CD14-positive monocyte (primary cell): ENCODE data around the gene ELP2. TPM values are rescaled to one million over a fixed set of nuclear protein-coding genes. Genes with fewer than 3 reads are reported as not detected.

ENCODE experiments used
- DNase-seq, 3 donors: peaks; one replicate each; pipeline ENCODE4 v3.0.0-alpha.2; 2011 to 2022
- H2AFZ ChIP-seq: 2 replicates; pipeline ENCODE4 v1.6.0; 2012; ENCODE audit warnings: mild to moderate bottlenecking, low read depth, low read length, inconsistent platforms; ENCODE audit not compliant: insufficient read depth, poor library complexity, severe bottlenecking
- H3K27ac ChIP-seq, 2 donors: 1 replicate in 1 of 2; 2 replicates in 1 of 2; pipeline ENCODE4 v1.5.1; 2012 to 2013; ENCODE audit warnings: low read length in 2 of 2, control low read depth in 1 of 2, inconsistent platforms in 1 of 2, low read depth in 1 of 2, mild to moderate bottlenecking in 1 of 2
- H3K27me3 ChIP-seq, 2 donors: one replicate each; pipeline versions ENCODE4 v1.6.0 to v1.6.1; 2011 to 2013; ENCODE audit warnings: low read length in 2 of 2; ENCODE audit not compliant: control insufficient read depth in 2 of 2, insufficient read depth in 2 of 2
- H3K36me3 ChIP-seq, 2 donors: replicated peaks in 1 of 2; 1 replicate in 1 of 2; 2 replicates in 1 of 2; pipeline versions ENCODE4 v1.5.1 to v1.6.1; 2012 to 2013; ENCODE audit warnings: low read length in 2 of 2, control low read depth in 1 of 2, inconsistent platforms in 1 of 2, mild to moderate bottlenecking in 1 of 2; ENCODE audit not compliant: insufficient read depth in 2 of 2, control insufficient read depth in 1 of 2
- H3K4me1 ChIP-seq, 2 donors: 1 replicate in 1 of 2; 2 replicates in 1 of 2; pipeline versions ENCODE4 v1.5.1 to v1.6.1; 2012 to 2013; ENCODE audit warnings: low read length in 2 of 2, control low read depth in 1 of 2, inconsistent platforms in 1 of 2, mild to moderate bottlenecking in 1 of 2, moderate library complexity in 1 of 2; ENCODE audit not compliant: insufficient read depth in 2 of 2, control insufficient read depth in 1 of 2
- H3K4me2 ChIP-seq: replicated peaks from 2 replicates; pipeline ENCODE3; 2012; ENCODE audit warnings: low read length, moderate library complexity, mild to moderate bottlenecking; ENCODE audit not compliant: poor library complexity, severe bottlenecking; ENCODE audit errors: extremely low read depth
- H3K4me3 ChIP-seq, 3 experiments: fragments of 200-600 bp in 1 of 3; sonication (generic) in 1 of 3; replicated peaks in 1 of 3; 1 replicate in 2 of 3; 2 replicates in 1 of 3; pipeline ENCODE4 v1.5.1; 2011 to 2013; ENCODE audit warnings: low read length in 3 of 3, mild to moderate bottlenecking in 3 of 3, control low read depth in 2 of 3, low read depth in 2 of 3, inconsistent platforms in 1 of 3, moderate library complexity in 1 of 3
- H3K79me2 ChIP-seq: 2 replicates; pipeline ENCODE4 v1.6.0; 2012; ENCODE audit warnings: mild to moderate bottlenecking, control low read depth, inconsistent platforms, low read length, moderate library complexity; ENCODE audit not compliant: insufficient read depth
- H3K9ac ChIP-seq: 2 replicates; pipeline ENCODE4 v1.6.0; 2017; ENCODE audit warnings: low read length, mild to moderate bottlenecking; ENCODE audit not compliant: insufficient read depth, poor library complexity, severe bottlenecking
- H3K9me3 ChIP-seq, 2 donors: replicated peaks in 1 of 2; 1 replicate in 1 of 2; 2 replicates in 1 of 2; pipeline versions ENCODE4 v1.5.1 to v1.6.1; 2012 to 2013; ENCODE audit warnings: low read length in 2 of 2, control low read depth in 1 of 2; ENCODE audit not compliant: control insufficient read depth in 1 of 2, insufficient read depth in 1 of 2
- H4K20me1 ChIP-seq: 2 replicates; pipeline ENCODE4 v1.6.0; 2012; ENCODE audit warnings: mild to moderate bottlenecking, low read length, control low read depth, moderate library complexity; ENCODE audit not compliant: insufficient read depth
- H3K27ac Mint-ChIP-seq, 7 donors: one replicate each; pipeline ENCODE4 v1.8.0; 2020; ENCODE audit warnings: mild to moderate bottlenecking in 7 of 7, mixed read lengths in 7 of 7, moderate library complexity in 6 of 7, inconsistent platforms in 2 of 7
- H3K27me3 Mint-ChIP-seq, 3 donors: one replicate each; pipeline ENCODE4 v1.8.0; 2021 to 2022; ENCODE audit warnings: low read depth in 3 of 3, mild to moderate bottlenecking in 3 of 3, mixed read lengths in 3 of 3, moderate library complexity in 3 of 3, inconsistent platforms in 1 of 3
- H3K36me3 Mint-ChIP-seq, 2 donors: one replicate each; pipeline ENCODE4 v1.8.0; 2020; ENCODE audit warnings: mixed read lengths in 2 of 2, inconsistent platforms in 1 of 2, mild to moderate bottlenecking in 1 of 2
- H3K4me1 Mint-ChIP-seq: one replicate; pipeline ENCODE4 v1.8.0; 2020; ENCODE audit warnings: mild to moderate bottlenecking, mixed read lengths
- H3K4me3 Mint-ChIP-seq, 2 donors: one replicate each; pipeline ENCODE4 v1.8.0; 2020; ENCODE audit warnings: mild to moderate bottlenecking in 2 of 2, mixed read lengths in 2 of 2, moderate library complexity in 1 of 2
- H3K9me3 Mint-ChIP-seq, 7 donors: one replicate each; pipeline ENCODE4 v1.8.0; 2020 to 2022; ENCODE audit warnings: mixed read lengths in 7 of 7, mild to moderate bottlenecking in 6 of 7, moderate library complexity in 6 of 7, inconsistent platforms in 2 of 7
- WGBS: methylation state at CpG from one replicate; pipeline ENCODE4 v1.1.5; 2013; ENCODE audit warnings: missing lambda C conversion rate; ENCODE audit not compliant: insufficient coverage; 5-methylcytosine and 5-hydroxymethylcytosine counted together
- intact Hi-C, 2 donors: fragments of 100-400 bp; cut with micrococcal nuclease; formaldehyde crosslinking; loops; one replicate each; pipeline versions ENCODE4 v1.15.0 to v1.15.1; 2023
- polyA plus RNA-seq, 3 donors: library from polyadenylated mRNA; depleted of rRNA in 1 of 3; unstranded in 2 of 3; stranded (reverse) in 1 of 3; fragments of 300-500 nt in 2 of 3; fragments of >200 nt in 1 of 3; fragmentation: Illumina TruSeq in 2 of 3; gene quantifications; 1 replicate in 2 of 3; 2 replicates in 1 of 3; pipeline ENCODE4 v1.2.3, GENCODE V29; 2012 to 2021
- TF ChIP-seq, protein P1 (sequence below): fragments of 200-600 bp; IDR thresholded peaks from one replicate; pipeline ENCODE4 v1.8.0; 2022; ENCODE audit warnings: antibody characterized with exemption, mild to moderate bottlenecking

ELP2 gene
- polyA plus RNA-seq, 3 donors, result 24.8 to 52.5 (median 27.1) TPM

DNA sequence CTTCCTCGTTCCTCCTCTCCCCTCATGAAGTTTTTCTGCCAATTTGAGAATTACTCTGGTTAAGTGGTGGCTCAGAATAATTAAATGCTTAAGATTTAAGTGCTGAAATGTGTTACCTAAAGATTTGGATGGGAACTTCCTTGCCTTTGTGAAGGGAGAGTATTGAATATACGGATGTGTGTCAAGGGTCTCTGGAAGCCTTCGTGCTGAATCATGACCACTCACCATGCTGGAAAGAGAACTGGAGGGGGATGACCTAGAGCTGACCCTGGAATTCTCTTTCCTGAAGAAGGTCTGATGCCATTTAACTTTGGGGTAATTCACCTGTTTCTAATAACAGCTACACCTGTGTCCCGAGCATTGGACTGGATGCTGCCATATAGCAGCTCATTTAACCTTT is 59.8 kb downstream of the ELP2 start:
- no peaks in the 10 kb centered on the region for H3K36me3 ChIP-seq
- Mint-ChIP-seq H3K36me3 (peaks cover 0 to 4% of the 10 kb centered on the region in 2 donors), H3K9me3 (peaks cover 0 to 5% (median 0%) of the 10 kb centered on the region in 7 donors), H3K27me3 (peaks cover 27 to 59% (median 39%) of the 10 kb centered on the region in 3 donors), H3K27ac (no peak overlapping the region), H3K4me1 (peaks cover 18% of the 10 kb centered on the region), H3K4me3 (no peak overlapping the region)
- no peak overlapping the region for H2AFZ ChIP-seq
- H3K4me1 ChIP-seq, result peaks cover 14 to 16% of the 10 kb centered on the region in 2 donors
- H3K9ac ChIP-seq, result no peak overlapping the region
- no peak overlapping the region for H3K27ac ChIP-seq
- no peak overlapping the region for H3K4me2 ChIP-seq
- H3K79me2 ChIP-seq, result no peaks in the 10 kb centered on the region
- H4K20me1 ChIP-seq, result no peaks in the 10 kb centered on the region
- peaks cover 15 to 44% of the 10 kb centered on the region in 2 donors for H3K27me3 ChIP-seq
- intact Hi-C loops, result no loop called here
- no peak overlapping the region for H3K4me3 ChIP-seq
- H3K9me3 ChIP-seq, result peaks cover 0 to 9% of the 10 kb centered on the region in 2 donors
- 96% methylated on average over 3 of the region's 4 CpGs for WGBS
- TF ChIP-seq, protein P1, sequence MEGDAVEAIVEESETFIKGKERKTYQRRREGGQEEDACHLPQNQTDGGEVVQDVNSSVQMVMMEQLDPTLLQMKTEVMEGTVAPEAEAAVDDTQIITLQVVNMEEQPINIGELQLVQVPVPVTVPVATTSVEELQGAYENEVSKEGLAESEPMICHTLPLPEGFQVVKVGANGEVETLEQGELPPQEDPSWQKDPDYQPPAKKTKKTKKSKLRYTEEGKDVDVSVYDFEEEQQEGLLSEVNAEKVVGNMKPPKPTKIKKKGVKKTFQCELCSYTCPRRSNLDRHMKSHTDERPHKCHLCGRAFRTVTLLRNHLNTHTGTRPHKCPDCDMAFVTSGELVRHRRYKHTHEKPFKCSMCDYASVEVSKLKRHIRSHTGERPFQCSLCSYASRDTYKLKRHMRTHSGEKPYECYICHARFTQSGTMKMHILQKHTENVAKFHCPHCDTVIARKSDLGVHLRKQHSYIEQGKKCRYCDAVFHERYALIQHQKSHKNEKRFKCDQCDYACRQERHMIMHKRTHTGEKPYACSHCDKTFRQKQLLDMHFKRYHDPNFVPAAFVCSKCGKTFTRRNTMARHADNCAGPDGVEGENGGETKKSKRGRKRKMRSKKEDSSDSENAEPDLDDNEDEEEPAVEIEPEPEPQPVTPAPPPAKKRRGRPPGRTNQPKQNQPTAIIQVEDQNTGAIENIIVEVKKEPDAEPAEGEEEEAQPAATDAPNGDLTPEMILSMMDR, result no peak
- no peak for DNase-seq

DNA sequence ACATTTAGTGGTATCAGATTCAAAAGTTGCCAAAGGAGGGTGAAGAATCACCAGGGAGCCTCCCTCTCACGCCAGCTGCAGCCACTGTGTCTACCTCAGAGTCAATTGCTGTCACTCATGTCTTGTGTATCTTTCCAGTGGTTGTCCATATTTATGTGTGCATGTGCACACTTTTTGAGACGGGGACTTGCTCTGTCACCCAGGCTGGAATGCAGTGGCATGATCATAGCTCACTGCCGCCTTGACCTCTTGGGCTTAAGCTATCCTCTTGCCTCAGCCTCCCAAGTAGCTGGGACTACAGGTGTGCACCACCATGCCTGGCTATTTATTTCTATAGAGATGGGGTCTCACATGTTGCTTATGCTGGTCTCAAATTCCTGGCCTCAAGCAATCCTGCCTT is 61.6 kb downstream of the ELP2 start:
- H3K27me3 Mint-ChIP-seq, result peaks cover 21 to 43% (median 40%) of the 10 kb centered on the region in 3 donors
- DNase-seq, result no peak

More for the DNA sequence above, 61.6 kb downstream of the ELP2 start:
- H3K36me3 ChIP-seq, result no peaks in the 10 kb centered on the region
- Mint-ChIP-seq H3K27ac (no peak overlapping the region), H3K9me3 (peaks cover 0 to 5% (median 0%) of the 10 kb centered on the region in 7 donors), H3K4me1 (peaks cover 16% of the 10 kb centered on the region), H3K36me3 (peaks cover 0 to 4% of the 10 kb centered on the region in 2 donors), H3K4me3 (peak overlapping the region in 1 of 2 donors; percentile 0)
- no peaks in the 10 kb centered on the region for H3K79me2 ChIP-seq
- H3K4me3 ChIP-seq, result no peak overlapping the region
- H3K4me2 ChIP-seq, result no peak overlapping the region
- H3K9ac ChIP-seq, result no peak overlapping the region
- no peak overlapping the region for H3K27ac ChIP-seq
- TF ChIP-seq, protein P1, result no peak
- no peaks in the 10 kb centered on the region for H4K20me1 ChIP-seq
- peaks cover 0 to 9% of the 10 kb centered on the region in 2 donors for H3K9me3 ChIP-seq
- H3K4me1 ChIP-seq, result peaks cover 14 to 16% of the 10 kb centered on the region in 2 donors
- H3K27me3 ChIP-seq, result peaks cover 11 to 32% of the 10 kb centered on the region in 2 donors
- intact Hi-C loops, result no loop called here
- H2AFZ ChIP-seq, result no peak overlapping the region
- 100% methylated on average over 2 of the region's 3 CpGs for WGBS
